Neural progenitor cell (in vitro differentiated cells): Measurements from ENCODE around the gene RNPEPL1. TPM values are rescaled to one million over a fixed set of nuclear protein-coding genes. Genes with fewer than 3 reads are reported as not detected.

Experiments used
- DNase-seq: peaks from one replicate; pipeline ENCODE4 v3.0.0-alpha.2; 2016; ENCODE audit warnings: low spot score
- H2AFZ ChIP-seq: fragments of 200-600 bp; sonication (generic); replicated peaks from 2 replicates; pipeline ENCODE4 v1.6.1; 2016; ENCODE audit warnings: antibody characterized with exemption
- H3F3A ChIP-seq: fragments of 200-600 bp; sonication (generic); 2 replicates; pipeline ENCODE4 v1.6.1; 2016; ENCODE audit warnings: antibody characterized with exemption, low read depth
- H3K27ac ChIP-seq: fragments of 200-600 bp; sonication (generic); 2 replicates; pipeline ENCODE4 v1.5.1; 2016; ENCODE audit warnings: mild to moderate bottlenecking
- H3K27me3 ChIP-seq: fragments of 200-600 bp; sonication (generic); 2 replicates; pipeline ENCODE4 v1.6.1; 2016; ENCODE audit warnings: mild to moderate bottlenecking, moderate library complexity
- H3K36me3 ChIP-seq: fragments of 200-600 bp; sonication (generic); 2 replicates; pipeline ENCODE4 v1.5.1; 2016
- H3K4me1 ChIP-seq: fragments of 200-600 bp; sonication (generic); 2 replicates; pipeline ENCODE4 v1.6.1; 2016; ENCODE audit warnings: mixed run types
- H3K4me2 ChIP-seq: fragments of 200-600 bp; sonication (generic); 2 replicates; pipeline ENCODE4 v1.6.1; 2016
- H3K4me3 ChIP-seq: fragments of 200-600 bp; sonication (generic); 2 replicates; pipeline ENCODE4 v1.5.1; 2016
- H3K79me2 ChIP-seq: fragments of 200-600 bp; sonication (generic); 2 replicates; pipeline ENCODE4 v1.6.1; 2016; ENCODE audit warnings: low read depth
- H3K9ac ChIP-seq: fragments of 200-600 bp; sonication (generic); 2 replicates; pipeline ENCODE4 v1.6.1; 2016
- H3K9me3 ChIP-seq: fragments of 200-600 bp; sonication (generic); 2 replicates; pipeline ENCODE4 v1.5.1; 2016; ENCODE audit warnings: low read depth
- H4K20me1 ChIP-seq: fragments of 200-600 bp; sonication (generic); 2 replicates; pipeline ENCODE4 v1.6.1; 2016; ENCODE audit warnings: low read depth
- H3K27ac Mint-ChIP-seq: 3 replicates; pipeline ENCODE4 v1.8.0; 2021; ENCODE audit warnings: mixed read lengths
- H3K27me3 Mint-ChIP-seq: 2 replicates; pipeline ENCODE4 v1.8.0; 2022; ENCODE audit warnings: low read depth, mild to moderate bottlenecking, inconsistent platforms, moderate library complexity, mixed read lengths; ENCODE audit not compliant: insufficient read depth
- H3K36me3 Mint-ChIP-seq: 3 replicates; pipeline ENCODE4 v1.8.0; 2021; ENCODE audit warnings: mixed read lengths
- H3K4me1 Mint-ChIP-seq: 3 replicates; pipeline ENCODE4 v1.8.0; 2021; ENCODE audit warnings: mixed read lengths
- H3K4me3 Mint-ChIP-seq: 3 replicates; pipeline ENCODE4 v1.8.0; 2021; ENCODE audit warnings: mild to moderate bottlenecking, moderate library complexity, mixed read lengths
- H3K9me3 Mint-ChIP-seq: 3 replicates; pipeline ENCODE4 v1.8.0; 2020; ENCODE audit warnings: mixed read lengths
- CTCF ChIP-seq: fragments of 200-600 bp; sonication (generic); IDR thresholded peaks from 2 replicates; pipeline ENCODE4 v1.5.1; 2017; ENCODE audit warnings: antibody characterized with exemption, mild to moderate bottlenecking
- EZH2 ChIP-seq: fragments of 200-600 bp; sonication (generic); IDR thresholded peaks from 2 replicates; pipeline ENCODE4 v1.6.1; 2017; ENCODE audit warnings: antibody characterized with exemption, mild to moderate bottlenecking, moderate library complexity
- EZH2phosphoT487 ChIP-seq: fragments of 200-600 bp; sonication (generic); IDR thresholded peaks from 2 replicates; pipeline ENCODE4 v1.6.1; 2017; ENCODE audit warnings: antibody characterized with exemption
- total RNA-seq: library from RNA; depleted of rRNA; stranded (reverse); fragments of >200 nt; gene quantifications from 2 replicates; pipeline ENCODE4 v1.2.3, GENCODE V29; 2015; ENCODE audit warnings: low replicate concordance

Gene RNPEPL1
- total RNA-seq, 1 donor from 2014 or later, result 2.7 TPM

DNA sequence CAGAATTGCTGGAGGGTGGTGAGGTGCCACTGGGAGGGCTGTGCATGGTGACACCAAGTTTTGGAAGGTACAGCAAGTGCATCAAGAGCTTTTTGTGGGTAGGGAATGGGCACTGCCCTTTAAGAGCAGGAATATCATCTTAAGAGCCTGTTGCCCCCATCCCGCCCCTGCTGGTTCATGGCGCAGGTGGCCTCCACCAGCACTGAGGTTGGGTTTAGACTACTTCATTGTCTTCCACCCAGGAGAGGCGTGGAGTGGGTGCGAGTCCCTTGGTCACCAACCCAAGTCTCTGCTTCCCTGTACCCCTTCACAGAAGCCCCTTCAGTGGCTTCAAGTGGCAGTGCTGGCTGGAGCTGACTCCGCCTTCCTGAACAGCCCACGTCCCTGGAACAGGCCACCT is 7.8 kb downstream of the RNPEPL1 start:
- Histone ChIP-seq H3K4me2 (no peak overlapping the region), H3K79me2 (no peaks in the 10 kb centered on the region), H3K27ac (no peak overlapping the region), H3K9me3 (no peaks in the 10 kb centered on the region), H3K9ac (no peak overlapping the region), H4K20me1 (peaks cover 31% of the 10 kb centered on the region), H3K27me3 (no peaks in the 10 kb centered on the region), H3K4me3 (no peak overlapping the region), H3K4me1 (no peaks in the 10 kb centered on the region), H3F3A (no peaks in the 10 kb centered on the region), H3K36me3 (no peaks in the 10 kb centered on the region), H2AFZ (no peak overlapping the region)
- H3K9me3 Mint-ChIP-seq, result no peaks in the 10 kb centered on the region
- no peak for DNase-seq
- peaks cover 3% of the 10 kb centered on the region for H3K4me1 Mint-ChIP-seq
- H3K4me3 Mint-ChIP-seq, result no peak overlapping the region
- peaks cover 2% of the 10 kb centered on the region for H3K36me3 Mint-ChIP-seq
- no peak overlapping the region for H3K27ac Mint-ChIP-seq
- peaks cover 2% of the 10 kb centered on the region for H3K27me3 Mint-ChIP-seq
- no peak for TF ChIP-seq CTCF
- TF ChIP-seq EZH2phosphoT487, result no peak
- no peak for TF ChIP-seq EZH2

- no peaks in the 10 kb centered on the region for H3K27me3 Mint-ChIP-seq
- Histone ChIP-seq H3K4me3 (no peak overlapping the region), H3K9ac (no peak overlapping the region), H3K4me1 (no peaks in the 10 kb centered on the region), H3K36me3 (no peaks in the 10 kb centered on the region), H2AFZ (no peak overlapping the region), H3K4me2 (no peak overlapping the region), H4K20me1 (peaks cover 35% of the 10 kb centered on the region), H3K27ac (no peak overlapping the region), H3K79me2 (peaks cover 5% of the 10 kb centered on the region), H3K9me3 (no peaks in the 10 kb centered on the region), H3F3A (no peaks in the 10 kb centered on the region), H3K27me3 (no peaks in the 10 kb centered on the region)
- H3K4me1 Mint-ChIP-seq, result peaks cover 3% of the 10 kb centered on the region
- TF ChIP-seq EZH2phosphoT487 (no peak), CTCF (no peak), EZH2 (no peak)
- H3K27ac Mint-ChIP-seq, result no peak overlapping the region
- DNase-seq, result no peak
- H3K9me3 Mint-ChIP-seq, result no peaks in the 10 kb centered on the region
- peaks cover 3% of the 10 kb centered on the region for H3K36me3 Mint-ChIP-seq
- no peak overlapping the region for H3K4me3 Mint-ChIP-seq
Measured at GRCh38 chr2:240576436-240577205, 8.3 kb downstream of the RNPEPL1 start.

- H2AFZ ChIP-seq, result no peak overlapping the region
- H3K36me3 ChIP-seq, result no peaks in the 10 kb centered on the region
- H4K20me1 ChIP-seq, result peaks cover 40% of the 10 kb centered on the region
- H3K27ac ChIP-seq, result no peak overlapping the region
- no peaks in the 10 kb centered on the region for H3K9me3 ChIP-seq
- H3K4me1 ChIP-seq, result no peaks in the 10 kb centered on the region
- H3F3A ChIP-seq, result no peaks in the 10 kb centered on the region
- Mint-ChIP-seq H3K9me3 (no peaks in the 10 kb centered on the region), H3K36me3 (peaks cover 3% of the 10 kb centered on the region), H3K4me1 (peaks cover 8% of the 10 kb centered on the region), H3K27ac (no peak overlapping the region), H3K27me3 (no peaks in the 10 kb centered on the region), H3K4me3 (no peak overlapping the region)
- peaks cover 12% of the 10 kb centered on the region for H3K79me2 ChIP-seq
- no peak for DNase-seq
- no peak overlapping the region for H3K9ac ChIP-seq
- TF ChIP-seq CTCF (no peak), EZH2 (no peak), EZH2phosphoT487 (no peak)
- no peak overlapping the region for H3K4me2 ChIP-seq
- H3K4me3 ChIP-seq, result no peak overlapping the region
- no peaks in the 10 kb centered on the region for H3K27me3 ChIP-seq
Measured at GRCh38 chr2:240577281-240578109, 9.2 kb downstream of the RNPEPL1 start.
